ENCODE measurements around the gene PRKCE.

The PRKCE gene

GRCh38 chr2:46101557-46102220, 450.2 kb downstream of the PRKCE start:
- no peak for DNase-seq

- DNase-seq, result no peak
Measured at GRCh38 chr2:46106690-46107089, 455.2 kb downstream of the PRKCE start.

- no peak for DNase-seq
Measured at GRCh38 chr2:46114996-46115395, 463.5 kb downstream of the PRKCE start.

GRCh38 chr2:46116150-46116549, 464.7 kb downstream of the PRKCE start:
- DNase-seq, result no peak

- DNase-seq, result no peak
Measured at GRCh38 chr2:46116553-46116991, 465.1 kb downstream of the PRKCE start.

- no peak for DNase-seq
Measured at GRCh38 chr2:46117379-46117778, 465.9 kb downstream of the PRKCE start.

GRCh38 chr2:46117994-46118393, 466.5 kb downstream of the PRKCE start:
- DNase-seq, result no peak

GRCh38 chr2:46118656-46119371, 467.3 kb downstream of the PRKCE start:
- no peak for DNase-seq

GRCh38 chr2:46119453-46119852, 468.0 kb downstream of the PRKCE start:
- no peak for DNase-seq

GRCh38 chr2:46120792-46121555, 469.5 kb downstream of the PRKCE start:
- DNase-seq, result no peak

- DNase-seq, result no peak
Measured at GRCh38 chr2:46122318-46122976, 471.0 kb downstream of the PRKCE start.

GRCh38 chr2:46123013-46123412, 471.5 kb downstream of the PRKCE start:
- DNase-seq, result no peak

GRCh38 chr2:46125798-46126197, 474.3 kb downstream of the PRKCE start:
- no peak for DNase-seq

- DNase-seq, result no peak
Measured at GRCh38 chr2:46126571-46126970, 475.1 kb downstream of the PRKCE start.

- DNase-seq, result no peak
Measured at GRCh38 chr2:46127176-46127575, 475.7 kb downstream of the PRKCE start.

- DNase-seq, result no peak
Measured at GRCh38 chr2:46130511-46130910, 479.0 kb downstream of the PRKCE start.

GRCh38 chr2:46132996-46133395, 481.5 kb downstream of the PRKCE start:
- DNase-seq, result no peak

- peak; percentile 25 for DNase-seq
Measured at GRCh38 chr2:46134531-46135227, 483.2 kb downstream of the PRKCE start.

- no peak for DNase-seq
Measured at GRCh38 chr2:46135228-46135855, 483.9 kb downstream of the PRKCE start.

- DNase-seq, result no peak
Measured at GRCh38 chr2:46135958-46136357, 484.5 kb downstream of the PRKCE start.

GRCh38 chr2:46136481-46136880, 485.0 kb downstream of the PRKCE start:
- DNase-seq, result no peak

GRCh38 chr2:46136953-46137352, 485.5 kb downstream of the PRKCE start:
- no peak for DNase-seq

Measured in NCI-H2029 treated with DMSO at 0.1 percent for 48 hours (cell line).